BJ (cell line): Measurements from ENCODE around the gene ST7L. TPM values are rescaled to one million over a fixed set of nuclear protein-coding genes. Genes with fewer than 3 reads are reported as not detected.

Source experiments
- CTCF ChIA-PET: fragments of 350-600 bp; formaldehyde crosslinking; extraction: SDS; loops from one replicate; lab custom pipeline; 2021; ENCODE audit warnings: antibody characterized with exemption, inconsistent platforms; lab: Yijun Ruan, JAX
- POLR2A ChIA-PET: fragments of 300-600 bp; sonication (Branson Sonifier 250); formaldehyde crosslinking; extraction: SDS; loops from one replicate; lab custom pipeline; 2021; ENCODE audit warnings: antibody characterized with exemption; lab: Charles Lee
- DNase-seq: peaks from one replicate; pipeline ENCODE4 v3.0.0-alpha.2; 2011; ENCODE audit warnings: low read depth
- H3K27me3 ChIP-seq: 2 replicates; pipeline ENCODE4 v1.6.0; 2011; ENCODE audit warnings: low read length; ENCODE audit not compliant: control insufficient read depth, insufficient read depth
- H3K36me3 ChIP-seq: 2 replicates; pipeline ENCODE4 v1.5.1; 2011; ENCODE audit warnings: low read length; ENCODE audit not compliant: control insufficient read depth, insufficient read depth
- H3K4me3 ChIP-seq: 2 replicates; pipeline ENCODE4 v1.5.1; 2011; ENCODE audit warnings: low read depth, mild to moderate bottlenecking, control low read depth, low read length
- CTCF ChIP-seq: IDR thresholded peaks from 2 replicates; pipeline ENCODE4 v1.5.1; 2011; ENCODE audit warnings: low read depth, mild to moderate bottlenecking, control low read depth, inconsistent platforms, low read length, moderate library complexity; ENCODE audit not compliant: insufficient read depth
- polyA plus RNA-seq: library from polyadenylated mRNA; depleted of rRNA; stranded (reverse); fragments of >200 nt; gene quantifications from 2 replicates; pipeline ENCODE4 v1.2.3, GENCODE V29; 2011

The ST7L gene
- polyA plus RNA-seq, 1 experiment, result 7.2 TPM

GRCh38 chr1:112530832-112531231 is 88.1 kb downstream of the ST7L start:
- Histone ChIP-seq H3K27me3 (no peaks in the 10 kb centered on the region), H3K36me3 (no peaks in the 10 kb centered on the region), H3K4me3 (no peak overlapping the region)
- no peak for TF ChIP-seq CTCF
- no peak for DNase-seq
- ChIA-PET POLR2A (no interaction called here), CTCF (interaction anchor here (0.8 to 2.1 kb wide), 3 partner anchors 9 to 83 kb away, joined by 3 to 8 read pairs (median 4); no protein-coding TSS in a partner anchor)

GRCh38 chr1:112529301-112529700 is 89.6 kb downstream of the ST7L start:
- no peak for DNase-seq
- CTCF ChIA-PET, result interaction anchor here (1.5 kb wide), 1 partner anchor 11 kb away, joined by 4 read pairs; no protein-coding TSS in a partner anchor
- no peaks in the 10 kb centered on the region; the same call in 1 of the 2 replicates for H3K36me3 ChIP-seq
- no peak overlapping the region for H3K4me3 ChIP-seq
- TF ChIP-seq CTCF, result no peak
- no peaks in the 10 kb centered on the region for H3K27me3 ChIP-seq
- POLR2A ChIA-PET, result interaction anchor here (0.6 kb wide), 1 partner anchor 138 kb away, joined by 22 read pairs; no protein-coding TSS in a partner anchor

GRCh38 chr1:112528076-112528475 is 90.9 kb downstream of the ST7L start:
- H3K27me3 ChIP-seq, result no peaks in the 10 kb centered on the region
- H3K36me3 ChIP-seq, result no peaks in the 10 kb centered on the region; the same call in 1 of the 2 replicates
- TF ChIP-seq CTCF, result no peak
- ChIA-PET CTCF (interaction anchor here (0.9 to 1.3 kb wide), 2 partner anchors 42 to 48 kb away, joined by 3 read pairs; no protein-coding TSS in a partner anchor), POLR2A (interaction anchor here (1.0 kb wide), 1 partner anchor 26 kb away, joined by 3 read pairs; no protein-coding TSS in a partner anchor)
- DNase-seq, result no peak
- no peak overlapping the region for H3K4me3 ChIP-seq

DNA sequence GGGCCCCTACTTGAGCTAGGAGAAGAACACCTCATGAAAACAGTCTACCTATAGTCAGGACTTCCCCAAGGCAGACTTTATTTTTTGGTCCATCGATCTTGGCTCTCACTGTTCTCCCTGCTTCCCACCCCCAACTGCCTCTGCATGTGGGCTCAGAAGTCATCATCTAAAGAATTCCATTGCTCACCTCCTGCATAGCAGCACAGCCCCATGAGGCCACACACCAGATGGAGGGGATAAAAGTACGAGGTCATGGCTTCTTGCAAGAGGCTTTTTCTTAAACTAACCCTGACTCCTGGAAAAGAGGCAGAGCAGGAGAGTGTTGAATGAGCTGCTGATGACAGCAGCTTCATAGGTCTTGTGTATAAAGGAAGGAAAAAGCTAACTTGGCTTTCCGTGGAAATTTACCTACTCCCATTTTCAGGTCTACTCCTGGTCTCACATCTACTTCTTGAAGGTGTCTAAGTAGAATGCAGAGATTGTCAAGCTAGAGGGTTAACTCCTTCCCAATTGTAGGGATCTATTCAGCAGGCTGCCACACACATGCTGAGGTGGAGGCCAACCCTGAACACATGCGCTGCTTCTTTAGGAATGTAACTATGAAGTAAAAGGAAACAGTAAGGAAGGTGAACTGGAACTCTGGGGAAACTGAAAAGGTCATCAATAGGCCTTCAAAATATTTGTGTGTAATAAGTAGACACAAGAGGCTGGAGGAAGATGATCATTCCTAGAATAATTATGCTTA is 91.5 kb downstream of the ST7L start:
- no peaks in the 10 kb centered on the region for H3K27me3 ChIP-seq
- DNase-seq, result no peak
- no peak for TF ChIP-seq CTCF
- ChIA-PET CTCF (interaction anchor here (1.2 to 1.3 kb wide), 2 partner anchors 26 to 49 kb away, joined by 3 read pairs; no protein-coding TSS in a partner anchor), POLR2A (interaction anchor here (1.0 kb wide), 1 partner anchor 26 kb away, joined by 3 read pairs; no protein-coding TSS in a partner anchor)
- no peaks in the 10 kb centered on the region; the same call in 1 of the 2 replicates for H3K36me3 ChIP-seq
- no peak overlapping the region for H3K4me3 ChIP-seq

- ChIA-PET CTCF (interaction anchor here (1.1 to 4.2 kb wide), 2 partner anchors 18 to 23 kb away, joined by 3 to 24 read pairs; no protein-coding TSS in a partner anchor), POLR2A (no interaction called here)
- H3K27me3 ChIP-seq, result no peaks in the 10 kb centered on the region
- H3K4me3 ChIP-seq, result no peak overlapping the region
- TF ChIP-seq CTCF, result no peak
- H3K36me3 ChIP-seq, result no peaks in the 10 kb centered on the region; the same call in 1 of the 2 replicates
- DNase-seq, result no peak
These were observed 94.0 kb downstream of the ST7L start for GRCh38 chr1:112524986-112525385.
